ENCODE measurements around the gene RGS9.
"Not testable (repeated sequence)": the region's sequence is repeated elsewhere in the genome, so short reads cannot be mapped to it uniquely, and the experiment has no call there.

RGS9 gene

GRCh38 chr17:65137021-65137939 lies at the start of gene RGS9:
RGS9 (plus strand) TSS chr17:65137370; CDS start chr17:65137541, 171 bp downstream.
- DNase-seq (ENCODE audit: low read depth, low spot score), result peak; percentile 88

GRCh38 chr17:65088621-65089360 lies 48.4 kb upstream of the RGS9 start:
- DNase-seq (ENCODE audit: low read depth, low spot score), result no peak

GRCh38 chr17:65092262-65092661 lies 44.9 kb upstream of the RGS9 start:
- peak; percentile 34 for DNase-seq (ENCODE audit: low read depth, low spot score)

GRCh38 chr17:65092721-65093356 lies 44.3 kb upstream of the RGS9 start:
- DNase-seq (ENCODE audit: low read depth, low spot score), result not testable (repeated sequence)

- DNase-seq (ENCODE audit: low read depth, low spot score), result no peak
Measured at GRCh38 chr17:65093930-65094329, 43.2 kb upstream of the RGS9 start.

GRCh38 chr17:65095465-65095864 lies 41.7 kb upstream of the RGS9 start:
- no peak for DNase-seq (ENCODE audit: low read depth, low spot score)

GRCh38 chr17:65096382-65096781 lies 40.8 kb upstream of the RGS9 start:
- DNase-seq (ENCODE audit: low read depth, low spot score), result not testable (repeated sequence)

- DNase-seq (ENCODE audit: low read depth, low spot score), result no peak
Measured at GRCh38 chr17:65097110-65097509, 40.1 kb upstream of the RGS9 start.

- DNase-seq (ENCODE audit: low read depth, low spot score), result no peak
Measured at GRCh38 chr17:65099475-65099874, 37.7 kb upstream of the RGS9 start.

GRCh38 chr17:65099941-65100315 lies 37.2 kb upstream of the RGS9 start:
- DNase-seq (ENCODE audit: low read depth, low spot score), result peak; percentile 92

- DNase-seq (ENCODE audit: low read depth, low spot score), result peak; percentile 87
Measured at GRCh38 chr17:65100316-65101140, 36.6 kb upstream of the RGS9 start.

GRCh38 chr17:65101371-65101770 lies 35.8 kb upstream of the RGS9 start:
- DNase-seq (ENCODE audit: low read depth, low spot score), result no peak

GRCh38 chr17:65102235-65102634 lies 34.9 kb upstream of the RGS9 start:
- DNase-seq (ENCODE audit: low read depth, low spot score), result no peak

- peak; percentile 17 for DNase-seq (ENCODE audit: low read depth, low spot score)
Measured at GRCh38 chr17:65102788-65103187, 34.4 kb upstream of the RGS9 start.

GRCh38 chr17:65103431-65103830 lies 33.7 kb upstream of the RGS9 start:
- no peak for DNase-seq (ENCODE audit: low read depth, low spot score)

GRCh38 chr17:65103896-65104295 lies 33.3 kb upstream of the RGS9 start:
- DNase-seq (ENCODE audit: low read depth, low spot score), result peak; percentile 35

GRCh38 chr17:65104541-65104940 lies 32.6 kb upstream of the RGS9 start:
- DNase-seq (ENCODE audit: low read depth, low spot score), result no peak

GRCh38 chr17:65104973-65105372 lies 32.2 kb upstream of the RGS9 start:
- DNase-seq (ENCODE audit: low read depth, low spot score), result no peak

- no peak for DNase-seq (ENCODE audit: low read depth, low spot score)
Measured at GRCh38 chr17:65108152-65108551, 29.0 kb upstream of the RGS9 start.

- DNase-seq (ENCODE audit: low read depth, low spot score), result no peak
Measured at GRCh38 chr17:65109543-65109942, 27.6 kb upstream of the RGS9 start.

GRCh38 chr17:65109990-65110680 lies 27.0 kb upstream of the RGS9 start:
- DNase-seq (ENCODE audit: low read depth, low spot score), result no peak
